HG02840 (cell line): ENCODE results near the gene RGS10.
"Not testable (repeated sequence)": the region's sequence is repeated elsewhere in the genome, so short reads cannot be mapped to it uniquely, and the experiment has no call there.

ENCODE experiments used
- ATAC-seq: cut with Tn5 transposase; IDR thresholded peaks from one replicate; pipeline ENCODE4 v1.9.1; 2021; ENCODE audit warnings: mild to moderate bottlenecking, moderate library complexity, moderate number of reproducible peaks; ENCODE audit not compliant: unreplicated experiment, low FRiP score

The RGS10 gene

GRCh38 chr10:119473771-119474170 is 68.7 kb downstream of the RGS10 start:
- ATAC-seq = no peak

DNA sequence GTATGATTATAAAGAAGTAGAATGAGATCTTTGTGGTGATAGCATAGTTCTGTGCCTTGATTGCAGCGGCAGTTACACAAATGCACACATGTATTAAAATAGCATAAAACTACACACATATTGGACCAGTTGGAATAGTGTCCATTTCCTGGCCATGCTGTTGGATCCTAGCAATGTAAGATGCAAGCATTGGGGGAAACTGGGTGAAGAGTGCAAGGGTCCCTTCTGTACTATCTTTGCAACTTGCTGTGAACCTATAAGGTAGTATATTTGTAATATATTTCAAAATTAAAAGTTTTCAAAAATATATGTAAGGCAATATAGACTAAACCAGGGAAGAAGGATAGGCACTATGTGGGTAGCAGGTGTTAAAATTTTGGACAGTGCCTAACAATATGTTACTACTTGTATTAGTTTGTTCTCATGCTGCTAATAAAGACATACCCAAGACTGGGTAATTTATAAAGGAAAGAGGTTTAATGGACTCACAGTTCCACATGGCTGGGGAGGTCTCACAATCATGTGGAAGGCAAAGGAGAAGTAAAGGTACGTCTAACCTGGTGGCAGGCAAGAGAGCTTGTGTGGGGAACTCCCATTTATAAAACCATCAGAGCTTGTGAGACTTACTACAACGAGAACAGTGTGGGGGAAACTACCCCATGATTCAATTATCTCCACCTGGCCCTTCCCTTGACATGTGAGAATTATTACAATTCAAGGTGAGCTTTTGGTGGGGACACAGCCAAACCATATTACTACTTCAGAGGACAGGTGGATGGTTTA is 71.4 kb downstream of the RGS10 start:
- ATAC-seq = no peak

- ATAC-seq = no peak
Measured at GRCh38 chr10:119469846-119470245, 72.7 kb downstream of the RGS10 start.

DNA sequence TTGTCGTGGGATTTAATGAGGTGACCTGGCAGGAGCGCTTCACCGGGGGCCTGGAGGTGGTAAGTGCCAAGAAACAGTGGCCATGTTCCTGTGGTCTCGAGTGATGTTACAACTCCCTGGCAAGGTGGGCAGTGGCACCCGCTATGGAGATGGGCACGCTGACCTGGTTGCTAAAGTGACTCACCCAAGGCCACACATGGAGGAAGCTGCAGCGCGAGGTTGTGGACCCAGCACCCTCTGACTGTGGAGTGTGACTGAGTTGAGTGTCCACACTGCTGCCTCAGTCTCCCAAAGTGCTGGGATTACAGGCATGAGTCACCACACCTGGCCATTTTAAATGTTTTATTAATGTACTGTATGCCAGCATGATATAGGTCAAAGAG is 73.2 kb downstream of the RGS10 start:
- ATAC-seq = no peak

GRCh38 chr10:119468542-119469324 is 73.8 kb downstream of the RGS10 start:
- ATAC-seq = no peak

GRCh38 chr10:119466655-119467054 is 75.9 kb downstream of the RGS10 start:
- ATAC-seq = no peak

DNA sequence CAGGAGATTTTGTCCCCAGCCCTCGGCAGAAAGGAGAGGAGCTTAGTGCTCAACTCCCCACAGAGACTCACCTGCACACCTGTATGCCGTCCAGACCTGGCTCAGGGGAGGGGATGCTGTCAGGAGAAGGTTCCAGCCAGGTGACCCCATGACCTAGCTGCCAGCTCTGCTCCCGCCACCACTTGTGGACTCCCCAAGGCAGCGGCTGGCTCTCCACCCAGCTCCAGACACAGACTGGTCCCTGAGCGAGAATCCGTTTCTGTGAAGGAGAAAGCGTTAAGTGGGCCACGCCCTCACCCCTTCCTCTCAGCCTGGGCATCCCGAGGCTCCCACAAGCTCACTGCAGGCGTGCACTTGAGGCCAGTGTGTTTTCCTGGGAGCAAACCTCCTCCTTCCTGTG is 76.4 kb downstream of the RGS10 start:
- no peak for ATAC-seq

- no peak for ATAC-seq
Measured at GRCh38 chr10:119465085-119465484, 77.4 kb downstream of the RGS10 start.

DNA sequence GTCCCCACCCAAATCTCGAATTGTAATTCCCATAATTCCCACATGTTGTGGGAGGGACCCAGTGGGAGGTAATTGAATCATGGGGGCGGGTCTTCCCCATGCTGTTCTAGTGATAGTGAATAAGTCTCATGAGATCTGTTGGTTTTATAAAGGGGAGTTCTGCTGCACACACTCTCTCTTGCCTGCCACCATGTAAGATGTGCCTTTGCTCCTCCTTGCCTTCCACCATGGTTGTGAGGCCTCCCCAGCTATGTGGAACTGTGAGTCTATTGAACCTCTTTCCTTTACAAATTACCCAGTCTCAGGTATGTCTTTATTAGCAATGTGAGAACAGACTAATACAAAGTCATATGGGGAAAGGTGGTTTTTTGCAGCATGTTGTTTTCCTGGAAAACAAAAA is 79.3 kb downstream of the RGS10 start:
- not testable (repeated sequence) for ATAC-seq

DNA sequence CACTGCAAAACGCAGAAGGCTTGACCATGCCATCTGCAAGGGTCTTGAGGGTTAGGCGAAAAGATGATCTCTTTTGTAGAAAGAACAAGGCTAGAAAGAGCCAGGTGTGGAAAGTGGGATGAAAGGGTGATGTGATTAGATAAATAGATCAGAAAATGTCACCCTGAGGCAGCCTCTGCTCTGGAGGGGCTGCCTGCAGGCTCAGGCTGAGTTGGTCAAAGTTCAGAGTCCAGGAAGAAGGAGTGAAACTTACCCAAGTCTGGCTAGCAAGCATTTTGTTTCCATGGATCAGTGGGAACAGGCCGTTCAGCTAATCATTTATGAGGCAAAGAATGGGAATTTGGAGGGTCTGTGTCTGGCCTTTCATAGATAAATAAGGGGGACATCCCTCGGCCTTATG is 79.7 kb downstream of the RGS10 start:
- no peak for ATAC-seq

- ATAC-seq = no peak
Measured at GRCh38 chr10:119461923-119462322, 80.6 kb downstream of the RGS10 start.

GRCh38 chr10:119461380-119461779 is 81.1 kb downstream of the RGS10 start:
- ATAC-seq = no peak

GRCh38 chr10:119460369-119461195 is 81.9 kb downstream of the RGS10 start:
- no peak for ATAC-seq

DNA sequence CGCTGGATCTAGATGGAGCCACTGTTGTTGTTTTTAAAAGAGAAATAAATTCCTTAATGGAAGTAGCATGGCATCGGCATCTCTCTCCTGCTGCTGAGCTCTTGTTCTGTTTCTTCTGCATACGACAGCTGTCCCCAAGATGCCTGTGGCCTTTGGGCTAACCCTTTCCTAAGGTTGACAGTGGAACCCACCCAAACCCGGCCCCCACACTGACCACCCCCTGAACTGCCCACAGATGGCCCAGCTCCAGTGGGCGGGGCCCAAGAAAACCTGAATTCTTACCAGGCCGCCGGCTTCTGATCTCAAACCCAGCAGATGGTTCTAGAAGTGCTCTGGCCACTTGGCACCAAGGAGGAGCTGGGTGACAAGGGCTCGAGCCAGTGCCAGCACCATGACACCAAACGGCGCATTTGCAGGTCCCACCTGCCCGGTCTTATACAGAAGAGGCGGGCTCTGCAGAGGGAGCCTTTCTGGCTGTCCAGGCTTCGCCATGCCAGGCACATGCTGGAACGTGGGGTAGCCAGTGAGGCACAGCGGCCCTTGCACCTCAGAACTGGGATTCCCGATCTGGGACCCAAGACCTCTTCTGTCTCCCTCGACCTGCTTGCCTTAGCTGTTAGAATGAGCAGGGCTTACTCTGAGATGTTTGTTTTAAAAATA is 82.7 kb downstream of the RGS10 start:
- ATAC-seq = no peak

DNA sequence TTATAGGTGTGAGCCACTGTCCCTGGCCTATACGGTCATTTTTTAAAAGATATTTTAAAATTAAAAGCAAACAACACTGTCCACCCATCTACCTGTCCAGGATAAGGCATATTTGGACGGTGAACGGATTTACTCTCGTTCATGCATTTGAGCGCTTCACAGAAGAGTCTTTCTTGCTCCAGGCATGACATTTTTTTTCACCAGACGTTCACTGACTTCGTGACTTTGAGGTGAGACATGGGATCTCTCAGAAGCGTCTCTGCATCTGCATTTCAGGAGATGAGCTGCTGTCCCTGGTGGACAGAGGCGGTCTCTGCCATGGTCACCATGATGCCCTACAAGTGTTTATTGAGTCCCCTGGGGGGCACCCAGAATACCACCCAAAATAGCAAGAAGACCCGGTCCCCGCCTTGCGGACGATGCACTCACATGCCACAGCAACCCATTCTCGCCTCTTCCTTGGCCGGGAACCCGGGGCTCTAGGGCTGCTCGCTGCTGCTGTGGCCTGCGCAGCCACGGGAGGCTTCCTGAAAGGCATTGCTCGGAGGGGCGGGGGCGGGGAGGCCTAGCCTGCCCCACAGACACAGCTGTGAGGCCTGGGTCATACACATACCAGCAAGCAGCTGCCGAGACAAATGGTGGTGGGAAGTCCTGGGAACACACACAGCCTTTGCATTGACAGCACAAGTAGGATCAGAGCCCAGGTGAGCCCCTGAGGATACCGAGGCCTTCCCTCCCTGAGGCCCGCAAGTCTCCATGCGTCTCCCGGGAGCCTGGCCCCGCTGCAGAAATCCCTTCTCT is 84.4 kb downstream of the RGS10 start:
- no peak for ATAC-seq

DNA sequence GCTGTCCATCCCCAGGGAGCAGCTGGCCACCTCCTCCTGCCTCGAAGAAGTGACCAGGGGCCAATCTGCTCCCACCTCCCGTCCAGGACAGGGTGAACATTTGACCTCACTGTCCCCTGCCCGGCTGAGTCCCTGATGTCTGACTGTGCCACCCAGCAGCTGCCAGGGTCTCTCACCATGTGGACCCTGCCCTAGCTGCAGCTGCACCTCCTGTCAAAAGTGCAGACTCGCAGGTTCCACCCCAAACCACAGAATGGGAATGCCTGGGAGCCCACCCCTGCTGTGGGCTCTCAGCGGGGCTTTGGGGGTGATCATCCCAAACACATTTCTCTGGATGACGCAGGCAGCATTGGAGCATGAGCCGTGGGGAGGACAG is 86.1 kb downstream of the RGS10 start:
- ATAC-seq = no peak

GRCh38 chr10:119455609-119456434 is 86.7 kb downstream of the RGS10 start:
- no peak for ATAC-seq

DNA sequence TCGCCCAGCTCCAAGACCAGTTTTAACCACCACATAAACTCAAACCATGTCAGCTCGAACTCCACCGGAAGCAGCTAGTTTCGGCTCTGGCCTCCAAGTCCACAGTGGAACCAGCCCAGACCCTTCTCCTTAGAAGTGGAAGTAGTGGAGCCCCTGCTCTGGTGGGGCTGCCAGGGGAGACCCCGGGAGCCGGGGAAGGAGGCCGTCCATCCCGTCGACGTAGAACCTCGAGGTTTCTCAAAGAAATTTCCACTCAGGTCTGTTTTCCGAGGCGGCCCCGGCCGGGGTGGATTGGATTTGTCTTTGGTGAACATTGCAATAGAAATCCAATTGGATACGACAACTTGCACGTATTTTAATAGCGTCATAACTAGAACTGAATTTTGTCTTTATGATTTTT is 87.5 kb downstream of the RGS10 start:
- no peak for ATAC-seq

GRCh38 chr10:119454316-119454715 is 88.2 kb downstream of the RGS10 start:
- ATAC-seq = no peak
